ENCODE results near the gene FLII.

DNA sequence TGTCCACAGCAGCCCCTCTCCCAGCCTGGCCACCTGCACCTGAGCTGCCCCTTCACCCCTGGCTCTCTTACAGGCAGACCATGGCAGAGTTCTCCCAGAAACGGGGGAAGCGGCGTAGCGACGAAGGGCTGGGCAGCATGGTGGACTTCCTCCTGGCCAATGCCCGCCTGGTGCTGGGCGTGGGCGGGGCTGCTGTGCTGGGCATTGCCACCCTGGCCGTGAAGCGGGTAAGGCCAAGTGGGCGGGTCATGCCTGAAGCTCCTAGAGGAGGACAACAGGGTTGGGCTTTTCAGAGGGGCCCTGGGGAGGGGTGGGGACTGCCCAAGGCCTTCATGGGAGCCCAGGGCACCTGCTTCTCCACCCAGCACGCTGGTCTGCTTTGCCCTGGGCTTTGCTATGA, 4.1 kb upstream of the FLII start:
- TF ChIP-seq FOXJ3 (CRISPR knock-in tag; IDR thresholded peaks at IDR 0.05; ENCODE audit: borderline replicate concordance) (no peak), ZNF263 (CRISPR knock-in tag; IDR thresholded peaks at IDR 0.05; ENCODE audit: low read depth) (no peak), SP1 (CRISPR knock-in tag; conservative IDR thresholded peaks at IDR 0.05) (no peak), ETV6 (CRISPR knock-in tag; IDR thresholded peaks at IDR 0.05) (no peak), ZNF671 (CRISPR knock-in tag; IDR thresholded peaks at IDR 0.05) (no peak), ZNF423 (CRISPR knock-in tag; IDR thresholded peaks at IDR 0.05) (no peak)
- TF ChIP-seq, protein P1, sequence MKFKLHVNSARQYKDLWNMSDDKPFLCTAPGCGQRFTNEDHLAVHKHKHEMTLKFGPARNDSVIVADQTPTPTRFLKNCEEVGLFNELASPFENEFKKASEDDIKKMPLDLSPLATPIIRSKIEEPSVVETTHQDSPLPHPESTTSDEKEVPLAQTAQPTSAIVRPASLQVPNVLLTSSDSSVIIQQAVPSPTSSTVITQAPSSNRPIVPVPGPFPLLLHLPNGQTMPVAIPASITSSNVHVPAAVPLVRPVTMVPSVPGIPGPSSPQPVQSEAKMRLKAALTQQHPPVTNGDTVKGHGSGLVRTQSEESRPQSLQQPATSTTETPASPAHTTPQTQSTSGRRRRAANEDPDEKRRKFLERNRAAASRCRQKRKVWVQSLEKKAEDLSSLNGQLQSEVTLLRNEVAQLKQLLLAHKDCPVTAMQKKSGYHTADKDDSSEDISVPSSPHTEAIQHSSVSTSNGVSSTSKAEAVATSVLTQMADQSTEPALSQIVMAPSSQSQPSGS (CRISPR knock-in tag; IDR thresholded peaks at IDR 0.05; ENCODE audit: borderline replicate concordance, low read depth): no peak
- TF ChIP-seq, protein P2, sequence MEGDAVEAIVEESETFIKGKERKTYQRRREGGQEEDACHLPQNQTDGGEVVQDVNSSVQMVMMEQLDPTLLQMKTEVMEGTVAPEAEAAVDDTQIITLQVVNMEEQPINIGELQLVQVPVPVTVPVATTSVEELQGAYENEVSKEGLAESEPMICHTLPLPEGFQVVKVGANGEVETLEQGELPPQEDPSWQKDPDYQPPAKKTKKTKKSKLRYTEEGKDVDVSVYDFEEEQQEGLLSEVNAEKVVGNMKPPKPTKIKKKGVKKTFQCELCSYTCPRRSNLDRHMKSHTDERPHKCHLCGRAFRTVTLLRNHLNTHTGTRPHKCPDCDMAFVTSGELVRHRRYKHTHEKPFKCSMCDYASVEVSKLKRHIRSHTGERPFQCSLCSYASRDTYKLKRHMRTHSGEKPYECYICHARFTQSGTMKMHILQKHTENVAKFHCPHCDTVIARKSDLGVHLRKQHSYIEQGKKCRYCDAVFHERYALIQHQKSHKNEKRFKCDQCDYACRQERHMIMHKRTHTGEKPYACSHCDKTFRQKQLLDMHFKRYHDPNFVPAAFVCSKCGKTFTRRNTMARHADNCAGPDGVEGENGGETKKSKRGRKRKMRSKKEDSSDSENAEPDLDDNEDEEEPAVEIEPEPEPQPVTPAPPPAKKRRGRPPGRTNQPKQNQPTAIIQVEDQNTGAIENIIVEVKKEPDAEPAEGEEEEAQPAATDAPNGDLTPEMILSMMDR (IDR thresholded peaks at IDR 0.05): no peak
- TF ChIP-seq, protein P3, sequence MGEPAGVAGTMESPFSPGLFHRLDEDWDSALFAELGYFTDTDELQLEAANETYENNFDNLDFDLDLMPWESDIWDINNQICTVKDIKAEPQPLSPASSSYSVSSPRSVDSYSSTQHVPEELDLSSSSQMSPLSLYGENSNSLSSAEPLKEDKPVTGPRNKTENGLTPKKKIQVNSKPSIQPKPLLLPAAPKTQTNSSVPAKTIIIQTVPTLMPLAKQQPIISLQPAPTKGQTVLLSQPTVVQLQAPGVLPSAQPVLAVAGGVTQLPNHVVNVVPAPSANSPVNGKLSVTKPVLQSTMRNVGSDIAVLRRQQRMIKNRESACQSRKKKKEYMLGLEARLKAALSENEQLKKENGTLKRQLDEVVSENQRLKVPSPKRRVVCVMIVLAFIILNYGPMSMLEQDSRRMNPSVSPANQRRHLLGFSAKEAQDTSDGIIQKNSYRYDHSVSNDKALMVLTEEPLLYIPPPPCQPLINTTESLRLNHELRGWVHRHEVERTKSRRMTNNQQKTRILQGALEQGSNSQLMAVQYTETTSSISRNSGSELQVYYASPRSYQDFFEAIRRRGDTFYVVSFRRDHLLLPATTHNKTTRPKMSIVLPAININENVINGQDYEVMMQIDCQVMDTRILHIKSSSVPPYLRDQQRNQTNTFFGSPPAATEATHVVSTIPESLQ (CRISPR knock-in tag; IDR thresholded peaks at IDR 0.05): no peak
- TF ChIP-seq, protein P4, sequence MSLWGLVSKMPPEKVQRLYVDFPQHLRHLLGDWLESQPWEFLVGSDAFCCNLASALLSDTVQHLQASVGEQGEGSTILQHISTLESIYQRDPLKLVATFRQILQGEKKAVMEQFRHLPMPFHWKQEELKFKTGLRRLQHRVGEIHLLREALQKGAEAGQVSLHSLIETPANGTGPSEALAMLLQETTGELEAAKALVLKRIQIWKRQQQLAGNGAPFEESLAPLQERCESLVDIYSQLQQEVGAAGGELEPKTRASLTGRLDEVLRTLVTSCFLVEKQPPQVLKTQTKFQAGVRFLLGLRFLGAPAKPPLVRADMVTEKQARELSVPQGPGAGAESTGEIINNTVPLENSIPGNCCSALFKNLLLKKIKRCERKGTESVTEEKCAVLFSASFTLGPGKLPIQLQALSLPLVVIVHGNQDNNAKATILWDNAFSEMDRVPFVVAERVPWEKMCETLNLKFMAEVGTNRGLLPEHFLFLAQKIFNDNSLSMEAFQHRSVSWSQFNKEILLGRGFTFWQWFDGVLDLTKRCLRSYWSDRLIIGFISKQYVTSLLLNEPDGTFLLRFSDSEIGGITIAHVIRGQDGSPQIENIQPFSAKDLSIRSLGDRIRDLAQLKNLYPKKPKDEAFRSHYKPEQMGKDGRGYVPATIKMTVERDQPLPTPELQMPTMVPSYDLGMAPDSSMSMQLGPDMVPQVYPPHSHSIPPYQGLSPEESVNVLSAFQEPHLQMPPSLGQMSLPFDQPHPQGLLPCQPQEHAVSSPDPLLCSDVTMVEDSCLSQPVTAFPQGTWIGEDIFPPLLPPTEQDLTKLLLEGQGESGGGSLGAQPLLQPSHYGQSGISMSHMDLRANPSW (CRISPR knock-in tag; conservative IDR thresholded peaks at IDR 0.05; ENCODE audit: low read depth): no peak
- TF ChIP-seq, protein P5, sequence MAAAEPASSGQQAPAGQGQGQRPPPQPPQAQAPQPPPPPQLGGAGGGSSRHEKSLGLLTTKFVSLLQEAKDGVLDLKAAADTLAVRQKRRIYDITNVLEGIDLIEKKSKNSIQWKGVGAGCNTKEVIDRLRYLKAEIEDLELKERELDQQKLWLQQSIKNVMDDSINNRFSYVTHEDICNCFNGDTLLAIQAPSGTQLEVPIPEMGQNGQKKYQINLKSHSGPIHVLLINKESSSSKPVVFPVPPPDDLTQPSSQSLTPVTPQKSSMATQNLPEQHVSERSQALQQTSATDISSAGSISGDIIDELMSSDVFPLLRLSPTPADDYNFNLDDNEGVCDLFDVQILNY (CRISPR knock-in tag; IDR thresholded peaks at IDR 0.05): no peak
- TF ChIP-seq, protein P6, sequence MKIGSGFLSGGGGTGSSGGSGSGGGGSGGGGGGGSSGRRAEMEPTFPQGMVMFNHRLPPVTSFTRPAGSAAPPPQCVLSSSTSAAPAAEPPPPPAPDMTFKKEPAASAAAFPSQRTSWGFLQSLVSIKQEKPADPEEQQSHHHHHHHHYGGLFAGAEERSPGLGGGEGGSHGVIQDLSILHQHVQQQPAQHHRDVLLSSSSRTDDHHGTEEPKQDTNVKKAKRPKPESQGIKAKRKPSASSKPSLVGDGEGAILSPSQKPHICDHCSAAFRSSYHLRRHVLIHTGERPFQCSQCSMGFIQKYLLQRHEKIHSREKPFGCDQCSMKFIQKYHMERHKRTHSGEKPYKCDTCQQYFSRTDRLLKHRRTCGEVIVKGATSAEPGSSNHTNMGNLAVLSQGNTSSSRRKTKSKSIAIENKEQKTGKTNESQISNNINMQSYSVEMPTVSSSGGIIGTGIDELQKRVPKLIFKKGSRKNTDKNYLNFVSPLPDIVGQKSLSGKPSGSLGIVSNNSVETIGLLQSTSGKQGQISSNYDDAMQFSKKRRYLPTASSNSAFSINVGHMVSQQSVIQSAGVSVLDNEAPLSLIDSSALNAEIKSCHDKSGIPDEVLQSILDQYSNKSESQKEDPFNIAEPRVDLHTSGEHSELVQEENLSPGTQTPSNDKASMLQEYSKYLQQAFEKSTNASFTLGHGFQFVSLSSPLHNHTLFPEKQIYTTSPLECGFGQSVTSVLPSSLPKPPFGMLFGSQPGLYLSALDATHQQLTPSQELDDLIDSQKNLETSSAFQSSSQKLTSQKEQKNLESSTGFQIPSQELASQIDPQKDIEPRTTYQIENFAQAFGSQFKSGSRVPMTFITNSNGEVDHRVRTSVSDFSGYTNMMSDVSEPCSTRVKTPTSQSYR (CRISPR knock-in tag; IDR thresholded peaks at IDR 0.05): no peak
- TF ChIP-seq, protein P7, sequence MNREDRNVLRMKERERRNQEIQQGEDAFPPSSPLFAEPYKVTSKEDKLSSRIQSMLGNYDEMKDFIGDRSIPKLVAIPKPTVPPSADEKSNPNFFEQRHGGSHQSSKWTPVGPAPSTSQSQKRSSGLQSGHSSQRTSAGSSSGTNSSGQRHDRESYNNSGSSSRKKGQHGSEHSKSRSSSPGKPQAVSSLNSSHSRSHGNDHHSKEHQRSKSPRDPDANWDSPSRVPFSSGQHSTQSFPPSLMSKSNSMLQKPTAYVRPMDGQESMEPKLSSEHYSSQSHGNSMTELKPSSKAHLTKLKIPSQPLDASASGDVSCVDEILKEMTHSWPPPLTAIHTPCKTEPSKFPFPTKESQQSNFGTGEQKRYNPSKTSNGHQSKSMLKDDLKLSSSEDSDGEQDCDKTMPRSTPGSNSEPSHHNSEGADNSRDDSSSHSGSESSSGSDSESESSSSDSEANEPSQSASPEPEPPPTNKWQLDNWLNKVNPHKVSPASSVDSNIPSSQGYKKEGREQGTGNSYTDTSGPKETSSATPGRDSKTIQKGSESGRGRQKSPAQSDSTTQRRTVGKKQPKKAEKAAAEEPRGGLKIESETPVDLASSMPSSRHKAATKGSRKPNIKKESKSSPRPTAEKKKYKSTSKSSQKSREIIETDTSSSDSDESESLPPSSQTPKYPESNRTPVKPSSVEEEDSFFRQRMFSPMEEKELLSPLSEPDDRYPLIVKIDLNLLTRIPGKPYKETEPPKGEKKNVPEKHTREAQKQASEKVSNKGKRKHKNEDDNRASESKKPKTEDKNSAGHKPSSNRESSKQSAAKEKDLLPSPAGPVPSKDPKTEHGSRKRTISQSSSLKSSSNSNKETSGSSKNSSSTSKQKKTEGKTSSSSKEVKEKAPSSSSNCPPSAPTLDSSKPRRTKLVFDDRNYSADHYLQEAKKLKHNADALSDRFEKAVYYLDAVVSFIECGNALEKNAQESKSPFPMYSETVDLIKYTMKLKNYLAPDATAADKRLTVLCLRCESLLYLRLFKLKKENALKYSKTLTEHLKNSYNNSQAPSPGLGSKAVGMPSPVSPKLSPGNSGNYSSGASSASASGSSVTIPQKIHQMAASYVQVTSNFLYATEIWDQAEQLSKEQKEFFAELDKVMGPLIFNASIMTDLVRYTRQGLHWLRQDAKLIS (CRISPR knock-in tag; IDR thresholded peaks at IDR 0.05; ENCODE audit: borderline replicate concordance): no peak
- TF ChIP-seq, protein P8, sequence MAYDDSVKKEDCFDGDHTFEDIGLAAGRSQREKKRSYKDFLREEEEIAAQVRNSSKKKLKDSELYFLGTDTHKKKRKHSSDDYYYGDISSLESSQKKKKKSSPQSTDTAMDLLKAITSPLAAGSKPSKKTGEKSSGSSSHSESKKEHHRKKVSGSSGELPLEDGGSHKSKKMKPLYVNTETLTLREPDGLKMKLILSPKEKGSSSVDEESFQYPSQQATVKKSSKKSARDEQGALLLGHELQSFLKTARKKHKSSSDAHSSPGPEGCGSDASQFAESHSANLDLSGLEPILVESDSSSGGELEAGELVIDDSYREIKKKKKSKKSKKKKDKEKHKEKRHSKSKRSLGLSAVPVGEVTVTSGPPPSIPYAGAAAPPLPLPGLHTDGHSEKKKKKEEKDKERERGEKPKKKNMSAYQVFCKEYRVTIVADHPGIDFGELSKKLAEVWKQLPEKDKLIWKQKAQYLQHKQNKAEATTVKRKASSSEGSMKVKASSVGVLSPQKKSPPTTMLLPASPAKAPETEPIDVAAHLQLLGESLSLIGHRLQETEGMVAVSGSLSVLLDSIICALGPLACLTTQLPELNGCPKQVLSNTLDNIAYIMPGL (CRISPR knock-in tag; IDR thresholded peaks at IDR 0.05): no peak

Data from WTC11 (cell line).